Left renal cortex interstitium (tissue), 4 donors: ENCODE results near the gene MIF. TPM values are rescaled to one million over a fixed set of nuclear protein-coding genes. Genes with fewer than 3 reads are reported as not detected.
"Not testable (repeated sequence)": the region's sequence is repeated elsewhere in the genome, so short reads cannot be mapped to it uniquely, and the experiment has no call there.

Experiments used
- DNase-seq, 4 donors: peaks; one replicate each; pipeline ENCODE4 v3.0.0-alpha.2; 2013; ENCODE audit warnings: low read depth in 4 of 4, low spot score in 2 of 4, missing footprints in 1 of 4
- polyA plus RNA-seq, 4 donors: library from polyadenylated mRNA; unstranded; fragments of 120-200 nt; gene quantifications; one replicate each; pipeline ENCODE4 v1.2.1, GENCODE V29; 2013; ENCODE audit not compliant: insufficient read length in 4 of 4

MIF gene
- 100 to 1,000 TPM; 179 to 405 (median 298) TPM for polyA plus RNA-seq

DNA sequence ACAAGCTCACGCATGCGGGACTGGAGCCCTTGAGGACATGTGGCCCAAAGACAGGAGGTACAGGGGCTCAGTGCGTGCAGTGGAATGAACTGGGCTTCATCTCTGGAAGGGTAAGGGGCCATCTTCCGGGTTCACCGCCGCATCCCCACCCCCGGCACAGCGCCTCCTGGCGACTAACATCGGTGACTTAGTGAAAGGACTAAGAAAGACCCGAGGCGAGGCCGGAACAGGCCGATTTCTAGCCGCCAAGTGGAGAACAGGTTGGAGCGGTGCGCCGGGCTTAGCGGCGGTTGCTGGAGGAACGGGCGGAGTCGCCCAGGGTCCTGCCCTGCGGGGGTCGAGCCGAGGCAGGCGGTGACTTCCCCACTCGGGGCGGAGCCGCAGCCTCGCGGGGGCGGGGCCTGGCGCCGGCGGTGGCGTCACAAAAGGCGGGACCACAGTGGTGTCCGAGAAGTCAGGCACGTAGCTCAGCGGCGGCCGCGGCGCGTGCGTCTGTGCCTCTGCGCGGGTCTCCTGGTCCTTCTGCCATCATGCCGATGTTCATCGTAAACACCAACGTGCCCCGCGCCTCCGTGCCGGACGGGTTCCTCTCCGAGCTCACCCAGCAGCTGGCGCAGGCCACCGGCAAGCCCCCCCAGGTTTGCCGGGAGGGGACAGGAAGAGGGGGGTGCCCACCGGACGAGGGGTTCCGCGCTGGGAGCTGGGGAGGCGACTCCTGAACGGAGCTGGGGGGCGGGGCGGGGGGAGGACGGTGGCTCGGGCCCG, at the start of gene MIF:
Gene MIF (plus strand): TSS at position 439 of the 765 bp plus-strand sequence. CDS start 92 bp downstream, at position 531.
- peak; percentile 74 to 90 (median 89) for DNase-seq

DNA sequence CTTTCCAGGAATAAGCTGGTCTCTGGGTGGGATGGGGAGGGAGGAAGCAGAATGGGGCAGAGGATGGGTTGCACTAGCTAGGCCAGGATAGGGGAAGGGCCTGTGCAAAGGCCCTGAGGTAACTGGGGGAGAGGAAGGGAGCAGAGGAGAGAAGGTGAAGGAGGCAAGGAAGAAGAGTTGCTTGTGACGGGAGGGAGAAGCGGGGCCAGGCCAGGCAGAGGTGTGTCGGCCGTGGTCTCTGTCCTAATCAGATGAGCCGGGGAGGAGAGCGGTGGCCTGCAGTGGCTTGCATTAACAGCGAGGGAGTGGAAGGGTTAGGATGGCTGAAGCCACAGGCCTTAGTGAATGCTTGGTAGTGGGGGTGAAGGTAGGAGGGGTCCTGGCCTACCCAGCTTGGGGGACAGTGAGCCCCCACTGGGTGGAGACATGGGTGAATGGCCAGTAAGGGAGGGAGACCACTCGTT, 49.4 kb upstream of the MIF start:
- no peak for DNase-seq

DNA sequence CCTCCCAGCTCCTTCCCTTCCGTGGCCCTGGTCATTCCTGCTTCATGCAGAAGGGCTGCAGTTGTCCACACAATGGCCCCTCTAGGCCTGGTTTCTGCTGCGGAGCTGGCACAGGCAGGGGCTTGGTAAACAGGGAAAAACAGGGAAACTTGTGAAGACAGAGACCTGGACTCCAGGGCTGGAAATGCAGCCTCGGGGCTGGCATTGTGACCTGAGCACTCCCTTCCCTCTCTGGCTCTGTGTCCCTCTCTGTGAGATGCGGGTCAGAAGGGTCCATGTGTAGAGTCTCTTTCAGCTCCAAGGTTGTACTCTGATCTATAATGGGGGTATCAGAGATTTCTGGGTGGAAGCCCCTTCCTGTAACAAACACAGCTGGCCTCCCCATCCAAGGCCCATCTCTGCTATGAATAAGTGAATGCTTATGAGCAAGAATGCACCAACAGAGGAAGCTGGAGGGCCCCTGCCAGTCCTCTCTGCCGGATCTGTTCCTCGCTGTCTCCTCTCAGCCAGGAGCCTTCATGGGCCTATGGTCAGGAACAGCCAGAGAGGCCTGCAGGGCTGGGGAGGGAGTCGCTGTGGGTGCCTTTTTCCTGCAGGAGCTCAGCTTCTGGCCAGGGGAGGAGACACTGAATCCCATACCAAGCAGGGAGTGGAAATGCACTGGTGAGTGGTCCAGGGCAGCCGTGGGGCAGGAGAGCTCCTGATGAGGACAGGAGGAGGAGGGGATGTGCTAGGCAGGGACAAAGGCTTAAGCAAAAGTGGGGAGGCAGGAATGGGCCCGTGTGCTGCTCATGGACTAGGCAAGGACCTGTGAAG, 48.7 kb upstream of the MIF start:
- DNase-seq: no peak

DNA sequence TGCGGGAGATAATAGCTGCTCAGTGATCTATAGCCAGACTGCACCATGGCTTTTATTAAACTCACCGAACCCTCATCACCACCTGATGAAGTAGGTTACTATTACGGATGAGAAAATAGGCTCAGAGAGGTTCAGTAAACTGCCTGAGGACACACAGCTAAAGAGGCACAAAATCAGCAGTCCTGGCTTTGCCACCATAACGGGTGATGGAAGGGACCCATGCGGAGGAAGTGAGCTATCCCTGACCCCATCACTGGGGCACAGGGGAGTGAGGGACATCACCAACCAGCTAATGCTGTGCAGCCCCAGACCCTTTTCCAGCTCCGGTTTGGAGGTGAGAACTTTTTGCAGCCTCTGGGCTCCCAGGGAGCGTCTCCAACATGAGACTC, 48.1 kb upstream of the MIF start:
- DNase-seq: no peak

DNA sequence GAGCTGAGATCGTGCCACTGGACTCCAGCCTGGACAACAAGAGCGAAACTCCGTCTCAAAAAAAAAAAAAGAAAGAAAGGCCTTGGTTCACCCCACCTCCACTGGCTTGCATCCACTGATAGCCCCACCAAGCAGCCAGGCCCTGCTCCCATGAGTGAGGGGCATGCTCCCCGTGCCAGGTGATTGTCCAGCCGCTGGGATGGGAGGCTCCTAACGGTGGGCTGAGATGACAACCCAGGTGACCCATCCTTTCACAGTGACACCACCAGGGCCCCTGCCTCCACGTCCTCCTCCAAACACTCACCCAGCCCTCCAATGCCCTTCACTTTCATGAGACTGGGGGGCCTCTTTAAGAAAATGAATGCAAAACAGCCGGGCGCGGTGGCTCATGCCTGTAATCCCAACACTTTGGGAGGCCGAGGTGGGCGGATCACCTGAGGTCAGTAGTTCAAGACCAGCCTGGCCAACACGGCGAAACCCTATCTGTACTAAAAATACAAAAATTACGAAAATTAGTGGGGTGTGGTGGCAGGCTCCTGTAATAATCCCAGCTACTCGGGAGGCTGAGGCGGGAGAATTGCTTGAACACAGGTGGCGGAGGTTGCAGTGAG, 46.8 kb upstream of the MIF start:
- no peak for DNase-seq

DNA sequence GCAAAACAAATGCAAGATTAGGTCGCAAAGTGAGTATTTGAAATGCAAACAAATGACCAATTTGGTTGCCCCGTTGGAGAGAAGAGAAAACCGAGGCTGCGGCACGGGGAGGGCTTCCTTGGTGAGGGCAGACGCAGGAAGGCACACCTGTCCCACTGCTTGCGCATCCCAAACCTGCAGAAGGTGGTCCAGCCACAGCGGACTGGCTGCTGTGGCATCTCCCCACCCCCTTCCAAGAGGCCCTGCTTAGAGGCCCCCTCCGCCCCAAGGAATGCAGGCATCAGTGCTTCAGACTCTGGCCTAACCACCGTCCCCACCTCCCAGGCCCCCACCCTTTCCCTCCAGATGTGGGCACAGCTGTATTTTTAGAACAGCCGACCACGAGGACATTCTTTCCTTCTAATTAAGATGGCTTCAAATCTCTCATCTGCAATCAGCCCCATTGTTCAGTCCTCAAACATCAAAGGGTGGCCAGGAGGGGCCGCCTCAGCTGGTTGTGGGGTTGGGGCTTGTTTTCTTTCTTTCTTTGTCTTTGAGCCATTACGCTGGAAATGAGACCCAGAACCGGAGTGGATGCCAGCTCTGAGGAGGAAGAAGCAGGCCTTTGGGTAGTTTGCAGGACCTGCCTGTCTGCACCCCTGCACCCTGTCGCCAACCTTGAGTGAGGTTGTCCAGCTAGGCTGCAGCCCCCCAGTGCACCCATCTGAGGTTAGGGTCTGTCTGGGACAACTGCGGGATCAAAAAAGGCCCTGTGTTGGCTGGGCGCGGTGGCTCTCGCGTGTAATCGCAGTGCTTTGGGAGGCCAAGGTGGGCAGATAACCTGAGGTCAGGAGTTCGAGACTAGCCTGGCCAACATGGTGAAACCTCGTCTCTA, 46.0 kb upstream of the MIF start:
- DNase-seq: no peak

DNA sequence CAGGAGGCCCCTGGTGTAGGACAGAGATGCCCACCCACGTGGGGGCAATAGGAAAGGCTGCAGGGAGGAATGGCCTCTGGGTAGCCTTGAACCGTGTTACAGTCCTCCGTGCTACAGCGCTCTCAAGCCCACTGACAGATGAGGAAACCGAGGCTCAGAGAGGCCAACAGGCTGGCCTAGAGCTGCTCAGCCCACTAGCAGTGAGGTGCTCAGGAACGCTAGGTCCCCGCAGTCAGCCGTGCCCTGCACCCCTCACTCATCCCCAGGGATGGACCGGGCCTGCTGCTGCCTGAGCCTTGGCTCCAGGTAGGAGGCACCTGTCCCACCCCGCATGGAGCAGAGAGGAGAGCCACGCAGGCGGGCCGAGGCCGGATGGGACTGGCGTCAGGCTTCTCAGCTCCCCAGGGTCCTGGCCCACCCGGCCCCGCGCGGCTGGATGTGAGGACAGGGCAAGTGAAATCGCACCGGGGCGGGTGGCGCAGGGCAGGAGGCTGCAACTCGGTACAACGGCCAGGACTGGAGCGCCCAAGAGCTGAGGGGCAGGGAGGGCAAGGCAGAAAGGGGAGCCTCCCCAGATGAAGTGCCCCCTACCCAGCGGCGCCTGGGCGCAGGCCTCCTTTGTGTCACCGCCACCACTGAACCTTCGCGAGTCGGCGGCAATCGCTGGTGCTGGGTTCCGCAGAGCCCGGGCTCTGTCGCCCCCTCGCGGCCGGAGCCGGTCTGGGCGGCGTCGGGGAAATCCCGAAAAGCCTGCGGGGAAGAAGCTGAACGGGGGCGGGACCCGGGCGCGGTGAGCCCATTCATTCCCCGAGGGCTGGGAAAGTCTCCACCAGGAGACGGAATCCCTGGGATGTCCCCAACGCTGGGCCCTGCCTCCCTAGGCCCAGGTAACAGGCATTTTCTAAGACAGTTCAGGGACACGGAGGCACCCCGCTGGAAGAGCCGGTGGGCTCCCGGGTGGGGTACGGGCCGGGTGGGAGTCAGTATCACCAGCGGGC, 44.9 kb upstream of the MIF start:
- peak in 2 of 4 donors; percentile 61 to 70 for DNase-seq

DNA sequence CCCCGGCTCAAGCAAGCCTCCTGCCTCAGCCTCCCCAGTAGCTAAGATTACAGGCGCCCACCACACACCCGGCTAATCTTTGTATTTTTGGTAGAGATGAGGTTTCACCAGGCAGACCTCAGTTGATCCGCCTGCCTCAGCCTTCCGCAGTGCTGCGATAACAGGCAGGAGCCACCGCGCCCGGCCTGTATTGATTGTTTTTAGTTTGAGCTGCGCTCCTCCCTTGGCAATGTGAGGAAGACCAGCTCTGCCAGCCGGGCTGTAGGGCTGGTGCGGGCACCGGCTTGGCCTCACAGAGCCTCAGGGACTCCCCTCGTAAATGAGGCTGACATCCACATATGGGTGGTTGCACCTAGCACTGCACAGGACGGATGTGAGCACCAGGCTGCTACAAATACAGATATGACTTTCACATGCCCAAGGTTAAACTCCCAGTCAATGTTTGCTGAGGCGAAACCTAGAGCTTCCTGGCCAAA, 44.0 kb upstream of the MIF start:
- no peak for DNase-seq

DNA sequence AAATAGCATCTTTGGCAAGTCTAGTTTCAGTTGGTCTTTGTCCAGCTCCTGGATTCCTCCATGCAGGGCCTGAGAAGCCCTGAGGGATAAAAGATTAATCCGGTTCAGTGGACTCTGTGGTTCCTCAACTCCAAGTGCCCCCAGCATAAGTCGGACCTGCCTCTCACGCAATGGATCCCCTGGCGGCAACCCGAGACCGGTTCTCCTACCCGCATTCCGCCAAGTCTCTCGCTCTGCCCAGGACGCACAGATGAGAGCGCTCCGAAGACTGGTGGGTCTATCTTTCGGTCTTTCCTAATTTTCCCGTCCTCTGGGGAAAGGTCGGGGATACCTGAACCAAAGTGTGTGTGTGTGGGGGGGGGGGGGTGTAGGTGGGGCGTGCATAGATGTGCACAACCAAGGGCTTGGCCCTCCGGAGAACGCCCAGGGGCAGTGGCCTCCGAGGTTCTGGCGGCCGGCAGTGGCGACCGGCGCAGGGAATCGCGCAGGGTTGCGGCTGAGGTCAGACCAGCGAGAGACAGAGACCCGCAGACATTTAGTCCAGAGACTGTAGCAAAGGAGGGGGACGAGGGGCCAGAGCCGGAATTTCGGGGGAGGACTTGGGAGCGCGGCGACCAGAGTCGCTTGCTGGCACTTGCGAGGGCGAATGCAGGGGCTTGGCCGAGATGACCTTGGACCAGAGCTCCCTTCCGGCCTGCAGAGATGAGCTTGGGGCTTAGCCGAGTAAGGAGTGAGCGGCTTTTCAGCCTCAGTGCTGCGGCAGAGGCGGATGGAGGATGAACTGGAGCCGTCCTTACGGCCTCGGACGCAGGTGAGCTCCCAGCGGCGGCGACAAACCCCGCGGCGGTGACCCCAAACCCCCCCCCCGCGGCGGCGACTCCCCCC, 37.2 kb upstream of the MIF start:
- DNase-seq: peak in 2 of 4 donors; percentile 43 to 64

DNA sequence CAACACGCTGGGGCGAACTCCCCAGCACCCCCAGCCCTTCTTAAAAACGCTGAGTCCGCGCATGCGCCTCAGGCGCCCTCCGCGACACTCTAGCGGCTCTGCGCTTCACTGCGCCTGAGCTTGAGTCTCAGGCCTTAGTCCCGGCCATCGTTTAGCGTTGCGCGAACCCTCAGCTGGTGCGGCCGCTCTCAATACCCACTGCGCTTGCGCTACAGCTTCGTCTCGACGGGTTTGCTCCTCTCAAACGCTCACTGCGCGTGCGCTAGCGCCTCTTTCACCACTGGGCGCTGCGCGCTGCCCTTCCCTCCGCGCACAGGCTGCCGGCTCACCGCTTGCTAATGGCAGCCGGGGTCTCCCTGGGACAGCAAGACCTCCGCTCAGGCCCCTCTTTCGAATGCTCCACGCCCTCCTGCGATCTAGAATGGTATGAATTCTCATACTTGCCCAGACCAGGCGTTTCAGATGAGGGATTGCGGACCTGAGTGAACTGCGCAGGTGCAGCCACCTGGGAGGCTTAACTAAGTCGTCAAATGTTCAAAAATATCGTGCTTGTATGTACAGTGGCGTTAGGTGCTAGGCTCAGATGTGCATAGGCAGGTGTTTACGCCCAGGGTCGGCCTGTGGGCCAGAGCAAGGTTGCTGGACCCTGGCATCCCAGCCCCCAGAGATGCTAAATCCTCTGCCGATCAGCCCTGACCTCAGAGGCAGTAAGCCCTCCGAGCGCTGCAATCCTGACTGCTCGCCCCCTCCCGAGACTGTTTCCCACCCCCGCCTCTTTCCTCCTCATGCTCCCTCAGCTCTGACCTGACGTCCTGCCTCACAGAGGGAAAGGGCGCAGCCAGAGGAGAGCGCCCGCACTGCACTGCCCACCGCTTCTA, 36.3 kb upstream of the MIF start, which contains the start of gene SLC2A11:
Gene SLC2A11 (plus strand): TSS at position 270 of the 878 bp plus-strand sequence. CDS start 125 bp downstream, at position 395.
- peak; percentile 91 to 97 (median 94) for DNase-seq

DNA sequence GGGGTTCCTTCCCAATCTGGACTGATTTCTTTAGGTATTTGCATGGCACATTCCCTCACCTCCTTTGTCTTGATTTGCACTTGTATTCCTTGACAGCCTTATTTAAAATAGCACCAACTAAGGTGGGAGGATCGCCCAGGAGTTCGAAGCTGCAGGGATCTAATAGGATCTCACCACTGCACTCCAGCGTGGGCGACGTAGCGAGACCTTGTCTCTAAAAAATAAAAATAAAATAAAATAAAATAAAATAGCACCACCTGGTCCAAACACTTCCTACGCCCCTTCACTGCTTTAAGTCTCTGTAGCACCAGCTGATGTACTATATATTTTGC, 35.7 kb upstream of the MIF start:
- DNase-seq: no peak

DNA sequence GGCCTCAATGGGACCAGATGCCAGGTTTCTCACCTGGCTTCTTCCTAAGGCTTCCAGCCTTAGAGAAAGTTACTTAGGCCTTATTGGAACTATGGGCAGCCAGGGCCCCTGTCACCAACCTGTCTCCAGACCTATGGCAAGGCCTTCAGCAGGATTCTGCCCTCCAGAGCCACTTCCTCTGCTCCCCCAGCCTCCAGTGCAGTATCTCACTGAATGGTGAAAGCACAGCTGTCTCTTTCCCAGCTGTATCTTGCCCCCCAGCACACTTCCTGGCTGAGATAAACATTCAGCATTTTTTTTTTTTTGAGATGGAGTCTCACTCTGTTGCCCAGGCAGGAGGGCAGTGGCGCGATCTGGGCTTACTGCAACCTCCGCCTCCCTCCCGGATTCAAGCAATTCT, 35.0 kb upstream of the MIF start:
- no peak for DNase-seq

DNA sequence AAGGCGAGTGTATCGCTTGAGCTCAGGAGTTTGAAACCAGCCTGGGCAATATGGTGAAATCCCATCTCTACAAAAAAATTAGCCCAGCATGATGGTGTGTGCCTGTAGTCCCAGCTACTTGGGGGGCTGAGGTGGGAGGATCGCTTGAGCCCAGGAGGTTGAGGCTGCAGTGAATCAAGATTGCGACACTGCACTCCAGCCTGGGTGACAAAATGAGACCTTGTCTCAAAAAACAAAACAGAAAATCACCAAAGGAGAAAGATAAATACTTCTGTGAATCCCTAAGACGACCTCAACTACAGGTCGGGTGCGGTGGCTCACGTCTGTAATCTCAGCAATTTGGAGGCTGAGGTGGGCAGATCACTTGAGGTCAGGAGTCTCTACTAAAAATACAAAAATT, 34.0 kb upstream of the MIF start:
- not testable (repeated sequence) for DNase-seq

DNA sequence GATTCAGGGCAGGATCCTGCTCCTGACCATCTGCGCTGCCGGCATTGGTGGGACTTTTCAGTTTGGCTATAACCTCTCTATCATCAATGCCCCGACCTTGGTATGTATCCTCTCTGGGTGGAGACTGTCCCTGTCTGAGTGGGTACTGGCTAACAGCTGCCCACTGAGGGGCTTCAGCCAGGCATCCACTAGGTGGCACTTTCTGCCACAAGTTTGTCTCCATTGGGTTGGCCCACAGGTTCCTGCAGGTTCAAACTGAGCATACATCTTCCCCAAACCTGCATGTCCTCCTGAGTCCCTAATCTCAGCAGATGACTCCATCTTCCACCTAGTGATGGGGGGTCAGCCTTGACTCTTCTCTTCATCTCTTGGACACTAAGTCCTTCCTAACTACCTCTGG, 32.1 kb upstream of the MIF start:
- DNase-seq: no peak

DNA sequence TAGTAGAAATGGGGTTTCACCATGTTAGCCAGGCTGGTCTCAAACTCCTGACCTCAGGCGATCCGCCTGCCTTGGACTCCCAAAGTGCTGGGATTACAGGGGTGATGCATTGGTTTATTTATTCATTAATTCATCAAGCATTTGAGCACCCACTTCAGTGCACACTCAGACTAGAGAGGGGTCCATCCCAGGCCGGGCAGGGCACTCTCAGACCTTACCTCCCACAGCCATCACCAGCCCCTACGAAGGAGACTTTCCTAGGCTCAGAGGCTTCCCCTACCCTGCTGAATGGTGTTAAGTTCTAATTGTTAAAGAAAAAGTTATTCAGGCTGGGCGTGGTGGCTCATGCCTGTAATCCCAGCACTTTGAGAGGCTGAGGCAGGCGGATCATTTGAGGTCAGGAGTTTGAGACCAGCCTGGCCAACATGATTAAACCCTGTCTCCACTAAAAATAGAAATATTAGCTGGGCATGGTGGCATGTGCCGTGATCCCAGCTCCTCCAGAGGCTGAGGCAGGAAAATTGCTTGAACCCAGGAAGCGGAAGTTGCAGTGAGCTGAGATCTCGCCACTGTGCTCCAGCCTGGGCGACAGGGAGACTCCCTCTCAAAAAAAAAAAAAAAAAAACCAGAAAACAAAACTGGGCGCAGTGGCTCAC, 29.6 kb upstream of the MIF start:
- DNase-seq: not testable (repeated sequence)

DNA sequence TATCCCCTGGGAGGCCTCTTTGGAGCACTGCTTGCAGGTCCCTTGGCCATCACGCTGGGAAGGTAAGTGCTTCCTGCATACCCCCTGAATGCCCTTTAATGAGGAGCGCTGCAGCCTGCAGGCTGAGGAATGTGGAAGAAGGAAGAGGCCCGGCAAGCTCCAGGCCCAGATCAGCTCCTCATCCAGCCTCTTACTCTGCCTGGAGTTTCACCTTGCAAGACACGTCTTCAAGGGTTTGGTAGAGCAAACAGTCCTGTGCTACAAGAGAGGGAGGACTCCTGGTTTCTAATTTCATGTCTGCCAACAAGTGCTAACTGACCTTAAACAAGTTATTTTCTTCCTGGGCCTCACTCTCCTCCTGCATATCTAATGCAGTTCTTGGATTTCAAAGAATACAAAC, 25.6 kb upstream of the MIF start:
- DNase-seq: no peak
